H9 (cell line): ENCODE data around the gene JAKMIP1. TPM values are rescaled to one million over a fixed set of nuclear protein-coding genes. Genes with fewer than 3 reads are reported as not detected.

Source experiments
- DNase-seq: peaks from one replicate; pipeline ENCODE4 v3.0.0-alpha.2; 2017
- H2AFZ ChIP-seq: one replicate; pipeline ENCODE4 v1.6.1; 2013; ENCODE audit warnings: mild to moderate bottlenecking, low read length, control low read depth, moderate library complexity
- H2AK5ac ChIP-seq: 2 replicates; pipeline ENCODE4 v1.6.1; 2013; ENCODE audit warnings: low read length, control low read depth, mixed read lengths; ENCODE audit not compliant: insufficient read length
- H2BK120ac ChIP-seq: one replicate; pipeline ENCODE4 v1.6.1; 2013; ENCODE audit warnings: low read depth, mild to moderate bottlenecking, low read length, control low read depth, inconsistent platforms; ENCODE audit not compliant: poor library complexity, severe bottlenecking
- H2BK12ac ChIP-seq: 2 replicates; pipeline ENCODE4 v1.6.1; 2013; ENCODE audit warnings: low read length, control low read depth, mixed read lengths, low read depth; ENCODE audit not compliant: insufficient read length
- H2BK15ac ChIP-seq: 2 replicates; pipeline ENCODE4 v1.6.1; 2013; ENCODE audit warnings: low read depth, low read length, control low read depth
- H2BK20ac ChIP-seq: one replicate; pipeline ENCODE4 v1.6.1; 2013; ENCODE audit warnings: low read depth, mild to moderate bottlenecking, low read length, control low read depth, inconsistent platforms; ENCODE audit not compliant: poor library complexity, severe bottlenecking
- H2BK5ac ChIP-seq: 2 replicates; pipeline ENCODE4 v1.6.1; 2013; ENCODE audit warnings: low read length, control low read depth, mixed read lengths; ENCODE audit not compliant: insufficient read length
- H3K14ac ChIP-seq: 2 replicates; pipeline ENCODE4 v1.6.1; 2013; ENCODE audit warnings: low read length, control low read depth; ENCODE audit not compliant: insufficient read depth
- H3K18ac ChIP-seq: 2 replicates; pipeline ENCODE4 v1.6.1; 2013; ENCODE audit warnings: low read depth, mild to moderate bottlenecking, mixed read lengths, low read length, control low read depth; ENCODE audit not compliant: insufficient read length
- H3K23ac ChIP-seq: 2 replicates; pipeline ENCODE4 v1.6.1; 2013; ENCODE audit warnings: low read length, control low read depth, mixed read lengths, low read depth; ENCODE audit not compliant: insufficient read length
- H3K23me2 ChIP-seq: 2 replicates; pipeline ENCODE4 v1.6.1; 2013; ENCODE audit warnings: low read depth, mild to moderate bottlenecking, mixed read lengths, low read length, control low read depth; ENCODE audit not compliant: insufficient read length, poor library complexity, severe bottlenecking
- H3K27ac ChIP-seq: 2 replicates; pipeline ENCODE4 v1.5.1; 2013; ENCODE audit warnings: low read length, control low read depth, mixed read lengths, low read depth; ENCODE audit not compliant: insufficient read length
- H3K27me3 ChIP-seq: 2 replicates; pipeline ENCODE4 v1.6.1; 2013; ENCODE audit warnings: low read length, control low read depth, inconsistent platforms; ENCODE audit not compliant: insufficient read depth
- H3K4ac ChIP-seq: 2 replicates; pipeline ENCODE4 v1.6.1; 2013; ENCODE audit warnings: low read depth, mild to moderate bottlenecking, control low read depth, inconsistent platforms, low read length, moderate library complexity
- H3K4me1 ChIP-seq: 2 replicates; pipeline ENCODE4 v1.6.1; 2013; ENCODE audit warnings: low read length, control low read depth, inconsistent platforms; ENCODE audit not compliant: insufficient read depth
- H3K4me2 ChIP-seq: 2 replicates; pipeline ENCODE4 v1.6.1; 2013; ENCODE audit warnings: low read length, control low read depth, mixed read lengths; ENCODE audit not compliant: insufficient read length, insufficient read depth
- H3K56ac ChIP-seq: 2 replicates; pipeline ENCODE4 v1.6.1; 2013; ENCODE audit warnings: low read depth, mild to moderate bottlenecking, mixed read lengths, low read length, control low read depth; ENCODE audit not compliant: insufficient read length
- H3K79me1 ChIP-seq: 2 replicates; pipeline ENCODE4 v1.6.1; 2013; ENCODE audit warnings: low read depth, mild to moderate bottlenecking, moderate library complexity, low read length, control low read depth, inconsistent platforms; ENCODE audit not compliant: insufficient read depth, poor library complexity, severe bottlenecking
- H3K79me2 ChIP-seq: 2 replicates; pipeline ENCODE4 v1.6.1; 2013; ENCODE audit warnings: low read length, control low read depth, inconsistent platforms; ENCODE audit not compliant: insufficient read depth
- H3K9ac ChIP-seq: 2 replicates; pipeline ENCODE4 v1.6.1; 2013; ENCODE audit warnings: low read length, control low read depth, mixed read lengths; ENCODE audit not compliant: insufficient read length; ENCODE audit errors: extremely low read depth
- H3K9me3 ChIP-seq: one replicate; pipeline ENCODE4 v1.6.1; 2013; ENCODE audit warnings: low read depth, low read length, inconsistent platforms; ENCODE audit not compliant: control insufficient read depth
- H3T11ph ChIP-seq: one replicate; pipeline ENCODE4 v1.6.1; 2013; ENCODE audit warnings: mild to moderate bottlenecking, low read length, control low read depth, inconsistent platforms
- H4K20me1 ChIP-seq: one replicate; pipeline ENCODE4 v1.6.1; 2013; ENCODE audit not compliant: control insufficient read depth, insufficient read length, insufficient read depth
- H4K5ac ChIP-seq: 2 replicates; pipeline ENCODE4 v1.6.1; 2013; ENCODE audit warnings: low read depth, mild to moderate bottlenecking, mixed read lengths, low read length, control low read depth; ENCODE audit not compliant: insufficient read length
- H4K8ac ChIP-seq: replicated peaks from 2 replicates; pipeline ENCODE4 v1.6.1; 2013; ENCODE audit warnings: low read length, control low read depth, mixed read lengths, low read depth; ENCODE audit not compliant: insufficient read length
- H4K91ac ChIP-seq: 2 replicates; pipeline ENCODE4 v1.6.1; 2013; ENCODE audit warnings: low read depth, mild to moderate bottlenecking, moderate library complexity, mixed read lengths, low read length, control low read depth; ENCODE audit not compliant: insufficient read length
- H3K27ac Mint-ChIP-seq, 3 experiments: 2 replicates in 2 of 3; 3 replicates in 1 of 3; pipeline ENCODE4 v1.8.0; 2020 to 2021; ENCODE audit warnings: mixed read lengths in 3 of 3, mild to moderate bottlenecking in 1 of 3, moderate library complexity in 1 of 3
- H3K27me3 Mint-ChIP-seq: 2 replicates; pipeline ENCODE4 v1.8.0; 2021; ENCODE audit warnings: low read depth, mild to moderate bottlenecking, moderate library complexity, mixed read lengths
- H3K36me3 Mint-ChIP-seq, 3 experiments: 2 replicates in 2 of 3; 3 replicates in 1 of 3; pipeline ENCODE4 v1.8.0; 2020 to 2021; ENCODE audit warnings: low read depth in 3 of 3, mixed read lengths in 3 of 3; ENCODE audit not compliant: insufficient read depth in 1 of 3
- H3K4me1 Mint-ChIP-seq, 2 experiments: 2 replicates each; pipeline ENCODE4 v1.8.0; 2020; ENCODE audit warnings: mixed read lengths in 2 of 2
- H3K4me3 Mint-ChIP-seq, 2 experiments: 2 replicates in 1 of 2; 3 replicates in 1 of 2; pipeline ENCODE4 v1.8.0; 2020 to 2021; ENCODE audit warnings: mild to moderate bottlenecking in 2 of 2, mixed read lengths in 2 of 2, moderate library complexity in 1 of 2
- H3K9me3 Mint-ChIP-seq, 2 experiments: 2 replicates in 1 of 2; 3 replicates in 1 of 2; pipeline ENCODE4 v1.8.0; 2020; ENCODE audit warnings: mild to moderate bottlenecking in 2 of 2, mixed read lengths in 2 of 2, moderate library complexity in 1 of 2
- WGBS: extraction: QIAGEN DNeasy Blood & Tissue Kit; methylation state at CpG from one replicate; pipeline ENCODE4 v1.1.7; 2013; ENCODE audit warnings: missing lambda C conversion rate, low lambda C conversion rate, mixed read lengths; ENCODE audit not compliant: insufficient read length; ENCODE audit errors: extremely low coverage; 5-methylcytosine and 5-hydroxymethylcytosine counted together
- total RNA-seq: library from RNA; stranded (reverse); gene quantifications from 2 replicates; pipeline ENCODE4 v1.2.1, GENCODE V29; 2021
- TF ChIP-seq, protein P1 (sequence below): fragments of 200-600 bp; sonication (generic); conservative IDR thresholded peaks from 3 replicates; pipeline ENCODE4 v1.8.0; 2021; ENCODE audit warnings: antibody characterized with exemption, mild to moderate bottlenecking

Gene JAKMIP1
- total RNA-seq, 1 experiment from 2014 or later, result 1.5 TPM

DNA sequence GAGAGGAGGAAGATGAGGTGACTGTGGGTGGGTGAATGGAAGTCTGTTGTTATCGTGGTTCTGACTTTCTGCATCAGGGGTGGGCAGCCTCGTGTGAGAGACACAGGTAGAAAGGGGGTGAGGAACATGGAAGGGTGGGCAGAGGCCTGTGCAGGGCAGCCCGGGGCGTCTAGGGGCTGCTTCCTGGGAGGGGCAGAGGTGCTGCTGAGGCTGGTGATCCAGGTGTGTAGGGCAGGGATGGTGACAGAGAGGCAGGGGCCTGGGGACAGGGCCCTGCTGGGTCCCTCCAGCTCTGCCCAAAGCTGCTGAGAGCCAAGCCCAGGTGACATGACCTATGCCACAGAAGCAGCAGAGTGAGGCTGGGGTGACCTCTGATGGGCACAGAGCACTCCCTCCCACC, 92.5 kb downstream of the JAKMIP1 start:
- Histone ChIP-seq H3K18ac (no peak overlapping the region), H2BK20ac (no peak overlapping the region), H3K27me3 (no peaks in the 10 kb centered on the region), H3K14ac (no peak overlapping the region), H4K5ac (no peak overlapping the region), H3K9ac (no peak overlapping the region), H4K91ac (no peak overlapping the region), H3K23ac (no peak overlapping the region), H2BK5ac (no peak overlapping the region), H2AFZ (no peak overlapping the region), H3K27ac (no peak overlapping the region), H3K79me2 (no peaks in the 10 kb centered on the region), H3K9me3 (no peaks in the 10 kb centered on the region), H2BK120ac (no peak overlapping the region), H2BK15ac (no peak overlapping the region), H4K8ac (no peak overlapping the region), H2BK12ac (no peak overlapping the region), H3K4me1 (no peaks in the 10 kb centered on the region), H2AK5ac (no peak overlapping the region), H3K4me2 (no peak overlapping the region), H4K20me1 (no peaks in the 10 kb centered on the region), H3K23me2 (no peaks in the 10 kb centered on the region), H3T11ph (no peak overlapping the region), H3K79me1 (no peaks in the 10 kb centered on the region), H3K4ac (no peak overlapping the region), H3K56ac (no peak overlapping the region)
- H3K27ac Mint-ChIP-seq, result 0 out of 7 replicates have a peak overlapping the region, but pooled peaks of 1 of the 3 experiments have one; percentile 62
- peaks cover 16% of the 10 kb centered on the region for H3K27me3 Mint-ChIP-seq
- no peak for DNase-seq
- peaks cover 34 to 40% of the 10 kb centered on the region in 2 experiments for H3K4me1 Mint-ChIP-seq
- TF ChIP-seq, protein P1, sequence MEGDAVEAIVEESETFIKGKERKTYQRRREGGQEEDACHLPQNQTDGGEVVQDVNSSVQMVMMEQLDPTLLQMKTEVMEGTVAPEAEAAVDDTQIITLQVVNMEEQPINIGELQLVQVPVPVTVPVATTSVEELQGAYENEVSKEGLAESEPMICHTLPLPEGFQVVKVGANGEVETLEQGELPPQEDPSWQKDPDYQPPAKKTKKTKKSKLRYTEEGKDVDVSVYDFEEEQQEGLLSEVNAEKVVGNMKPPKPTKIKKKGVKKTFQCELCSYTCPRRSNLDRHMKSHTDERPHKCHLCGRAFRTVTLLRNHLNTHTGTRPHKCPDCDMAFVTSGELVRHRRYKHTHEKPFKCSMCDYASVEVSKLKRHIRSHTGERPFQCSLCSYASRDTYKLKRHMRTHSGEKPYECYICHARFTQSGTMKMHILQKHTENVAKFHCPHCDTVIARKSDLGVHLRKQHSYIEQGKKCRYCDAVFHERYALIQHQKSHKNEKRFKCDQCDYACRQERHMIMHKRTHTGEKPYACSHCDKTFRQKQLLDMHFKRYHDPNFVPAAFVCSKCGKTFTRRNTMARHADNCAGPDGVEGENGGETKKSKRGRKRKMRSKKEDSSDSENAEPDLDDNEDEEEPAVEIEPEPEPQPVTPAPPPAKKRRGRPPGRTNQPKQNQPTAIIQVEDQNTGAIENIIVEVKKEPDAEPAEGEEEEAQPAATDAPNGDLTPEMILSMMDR, result no peak
- peaks cover 0 to 3% (median 0%) of the 10 kb centered on the region in 3 experiments; a peak in 3 of 7 replicates for H3K36me3 Mint-ChIP-seq
- no peak overlapping the region for H3K4me3 Mint-ChIP-seq
- WGBS, result no CpG with 5 or more reads among the region's 4 CpGs
- H3K9me3 Mint-ChIP-seq, result no peaks in the 10 kb centered on the region
